ENCODE results near the gene MICU2.

Gene MICU2

DNA sequence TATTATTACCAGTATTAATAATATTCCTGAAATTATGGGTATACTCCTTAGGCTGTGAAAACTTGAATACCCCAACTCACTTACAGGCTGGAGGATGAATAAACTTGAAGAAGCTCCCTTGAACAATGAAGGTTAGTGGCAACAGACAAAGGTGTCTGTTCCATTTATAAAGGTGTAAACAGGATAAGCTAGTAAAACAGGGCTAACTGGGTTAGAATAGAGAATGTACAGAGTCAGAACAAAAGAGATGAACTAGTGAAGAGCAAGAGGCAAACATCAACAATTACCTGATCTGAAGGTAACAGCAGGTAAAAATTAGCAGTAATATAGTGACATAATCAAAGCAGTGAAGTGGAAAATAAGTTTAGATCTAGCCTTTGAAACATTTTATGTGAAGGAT lies 23.2 kb downstream of the MICU2 start:
- DNase-seq (ENCODE audit: low read depth, low spot score), result no peak
- no peaks in the 10 kb centered on the region for H3K4me1 ChIP-seq (ENCODE audit: insufficient read depth, insufficient read length)
- H3K27me3 ChIP-seq (ENCODE audit: insufficient read depth, insufficient read length), result no peaks in the 10 kb centered on the region
- H3K9me3 ChIP-seq (ENCODE audit: insufficient read depth, low read length), result peaks cover 34% of the 10 kb centered on the region
- H3K9ac ChIP-seq (ENCODE audit: insufficient read length, low read depth), result no peak overlapping the region
- no peak for TF ChIP-seq ZNF274 (IDR thresholded peaks at IDR 0.05; ENCODE audit: low read depth, low read length)
- no peak for TF ChIP-seq YY1 (IDR thresholded peaks at IDR 0.05; ENCODE audit: insufficient read depth, insufficient read length)
- no peak for TF ChIP-seq SUZ12 (IDR thresholded peaks at IDR 0.05; ENCODE audit: extremely low read depth, insufficient read depth, insufficient read length)
- no peak overlapping the region for H3K4me3 ChIP-seq (ENCODE audit: insufficient read length, low read depth)
- no peaks in the 10 kb centered on the region for H3K36me3 ChIP-seq (ENCODE audit: insufficient read depth, insufficient read length, low read length)

DNA sequence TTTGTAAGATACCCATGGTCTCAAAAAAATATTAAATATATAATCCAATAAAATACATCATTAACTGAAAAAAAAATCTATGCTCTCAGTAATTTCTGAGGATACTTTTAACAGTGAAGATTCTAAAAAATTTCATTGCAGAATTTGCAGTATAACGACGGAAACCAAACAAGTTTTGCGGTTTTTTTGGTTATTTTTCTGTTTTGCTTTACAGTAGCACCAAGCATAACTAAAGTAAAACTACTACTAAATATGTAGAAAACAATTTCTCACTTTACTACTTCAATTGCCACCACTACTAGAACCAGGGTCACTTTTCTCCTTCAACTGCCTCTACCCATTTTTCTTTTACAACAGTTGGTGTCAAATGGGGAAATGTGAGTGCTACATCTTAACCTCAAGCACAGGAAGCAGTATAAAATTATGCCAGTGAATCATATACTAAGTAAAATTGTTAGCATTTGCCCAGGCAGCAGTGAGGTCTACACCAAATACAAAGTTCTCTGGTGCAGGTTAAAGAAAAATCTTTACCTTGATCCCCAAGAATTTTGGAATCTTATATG lies 24.1 kb downstream of the MICU2 start:
- Histone ChIP-seq H3K36me3 (ENCODE audit: insufficient read depth, insufficient read length, low read length) (no peaks in the 10 kb centered on the region), H3K4me1 (ENCODE audit: insufficient read depth, insufficient read length) (no peaks in the 10 kb centered on the region), H3K27me3 (ENCODE audit: insufficient read depth, insufficient read length) (no peaks in the 10 kb centered on the region), H3K9ac (ENCODE audit: insufficient read length, low read depth) (no peak overlapping the region), H3K4me3 (ENCODE audit: insufficient read length, low read depth) (no peak overlapping the region), H3K9me3 (ENCODE audit: insufficient read depth, low read length) (peaks cover 29% of the 10 kb centered on the region)
- no peak for TF ChIP-seq SUZ12 (IDR thresholded peaks at IDR 0.05; ENCODE audit: extremely low read depth, insufficient read depth, insufficient read length)
- TF ChIP-seq YY1 (IDR thresholded peaks at IDR 0.05; ENCODE audit: insufficient read depth, insufficient read length), result no peak
- no peak for TF ChIP-seq ZNF274 (IDR thresholded peaks at IDR 0.05; ENCODE audit: low read depth, low read length)
- no peak for DNase-seq (ENCODE audit: low read depth, low spot score)

DNA sequence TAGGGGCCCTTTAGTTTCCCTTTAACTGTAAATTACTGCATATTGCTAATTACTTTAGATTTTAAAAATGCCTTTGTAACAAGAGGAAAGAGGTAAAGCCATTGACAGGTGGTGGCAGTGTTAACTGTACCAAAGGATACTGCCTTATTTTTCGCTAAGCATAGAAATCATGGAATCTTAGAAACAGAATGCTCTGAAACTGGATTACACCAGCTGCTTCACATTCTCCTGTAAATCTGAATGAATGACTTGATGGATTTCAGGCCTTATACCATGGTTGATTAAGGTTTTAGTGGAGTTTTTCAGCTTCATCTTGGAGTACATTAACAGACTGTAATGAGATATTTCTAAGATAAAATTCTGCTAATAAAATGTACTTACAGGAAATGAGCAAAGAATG lies 25.2 kb downstream of the MICU2 start:
- DNase-seq (ENCODE audit: low read depth, low spot score), result no peak
- Histone ChIP-seq H3K9ac (ENCODE audit: insufficient read length, low read depth) (no peak overlapping the region), H3K4me1 (ENCODE audit: insufficient read depth, insufficient read length) (no peaks in the 10 kb centered on the region), H3K27me3 (ENCODE audit: insufficient read depth, insufficient read length) (no peaks in the 10 kb centered on the region), H3K4me3 (ENCODE audit: insufficient read length, low read depth) (no peak overlapping the region), H3K36me3 (ENCODE audit: insufficient read depth, insufficient read length, low read length) (no peaks in the 10 kb centered on the region), H3K9me3 (ENCODE audit: insufficient read depth, low read length) (peaks cover 22% of the 10 kb centered on the region)
- TF ChIP-seq YY1 (IDR thresholded peaks at IDR 0.05; ENCODE audit: insufficient read depth, insufficient read length), result no peak
- no peak for TF ChIP-seq SUZ12 (IDR thresholded peaks at IDR 0.05; ENCODE audit: extremely low read depth, insufficient read depth, insufficient read length)
- no peak for TF ChIP-seq ZNF274 (IDR thresholded peaks at IDR 0.05; ENCODE audit: low read depth, low read length)

DNA sequence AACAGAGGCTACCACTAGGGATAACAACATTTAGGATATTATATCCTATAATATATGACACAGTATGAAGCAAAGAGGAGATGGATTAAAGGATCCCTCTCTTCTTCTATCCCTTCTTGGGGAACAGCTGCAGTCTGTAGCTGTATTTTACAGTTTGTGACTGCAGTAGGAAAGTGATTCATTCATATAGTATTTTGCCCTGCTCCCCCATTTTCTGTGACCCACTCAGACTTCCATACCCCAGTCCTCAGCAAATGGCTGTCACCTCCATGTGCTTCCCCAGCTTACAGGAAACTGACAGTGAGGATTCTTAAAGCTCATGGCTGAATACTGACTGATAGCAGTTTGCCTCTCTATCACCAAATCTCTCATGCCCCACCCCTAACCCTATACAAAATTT lies 27.5 kb downstream of the MICU2 start:
- no peak overlapping the region for H3K4me3 ChIP-seq (ENCODE audit: insufficient read length, low read depth)
- H3K9me3 ChIP-seq (ENCODE audit: insufficient read depth, low read length), result no peaks in the 10 kb centered on the region
- H3K4me1 ChIP-seq (ENCODE audit: insufficient read depth, insufficient read length), result no peaks in the 10 kb centered on the region
- no peaks in the 10 kb centered on the region for H3K36me3 ChIP-seq (ENCODE audit: insufficient read depth, insufficient read length, low read length)
- no peaks in the 10 kb centered on the region for H3K27me3 ChIP-seq (ENCODE audit: insufficient read depth, insufficient read length)
- no peak for DNase-seq (ENCODE audit: low read depth, low spot score)
- TF ChIP-seq SUZ12 (IDR thresholded peaks at IDR 0.05; ENCODE audit: extremely low read depth, insufficient read depth, insufficient read length) (no peak), ZNF274 (IDR thresholded peaks at IDR 0.05; ENCODE audit: low read depth, low read length) (no peak), YY1 (IDR thresholded peaks at IDR 0.05; ENCODE audit: insufficient read depth, insufficient read length) (no peak)
- H3K9ac ChIP-seq (ENCODE audit: insufficient read length, low read depth), result no peak overlapping the region

DNA sequence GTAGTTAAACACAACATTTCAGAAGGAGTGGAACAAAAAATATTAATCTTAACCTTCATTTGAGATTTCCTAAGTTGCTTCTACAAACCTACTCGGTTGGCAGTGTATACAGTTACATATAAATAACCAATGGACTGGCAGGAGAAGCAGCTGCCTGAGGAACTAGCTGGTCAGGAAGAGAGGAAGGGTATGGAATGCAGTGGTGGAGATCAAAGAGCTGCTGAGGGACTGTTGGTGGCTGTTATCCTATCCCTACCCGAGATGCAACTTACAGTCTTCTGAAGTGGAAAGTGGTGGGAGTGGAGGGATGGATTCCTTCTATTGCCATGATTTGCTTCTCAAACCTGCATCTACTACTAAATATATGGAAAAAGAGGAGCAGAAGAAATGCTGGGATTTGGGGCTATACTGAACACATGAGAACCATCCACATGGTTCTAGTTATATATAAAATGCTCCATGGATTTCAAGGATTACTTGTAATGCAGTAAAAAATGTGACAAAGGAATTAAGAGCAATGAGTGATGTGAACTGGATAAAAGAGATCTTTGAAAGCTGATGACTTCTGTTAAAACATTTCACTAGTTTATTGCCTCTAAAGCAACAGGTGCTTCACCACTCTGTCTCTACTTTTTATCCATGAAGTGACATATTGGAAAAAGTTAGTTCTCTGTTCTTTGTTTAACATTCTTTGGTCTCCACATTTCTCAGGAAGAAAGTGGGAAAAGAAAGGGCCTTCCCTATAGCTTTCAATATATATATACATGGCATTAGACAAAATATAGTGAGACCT lies 29.9 kb downstream of the MICU2 start:
- Histone ChIP-seq H3K9ac (ENCODE audit: insufficient read length, low read depth) (no peak overlapping the region), H3K27me3 (ENCODE audit: insufficient read depth, insufficient read length) (no peaks in the 10 kb centered on the region), H3K9me3 (ENCODE audit: insufficient read depth, low read length) (no peaks in the 10 kb centered on the region), H3K4me3 (ENCODE audit: insufficient read length, low read depth) (no peak overlapping the region), H3K36me3 (ENCODE audit: insufficient read depth, insufficient read length, low read length) (no peaks in the 10 kb centered on the region), H3K4me1 (ENCODE audit: insufficient read depth, insufficient read length) (no peaks in the 10 kb centered on the region)
- TF ChIP-seq ZNF274 (IDR thresholded peaks at IDR 0.05; ENCODE audit: low read depth, low read length), result no peak
- no peak for TF ChIP-seq YY1 (IDR thresholded peaks at IDR 0.05; ENCODE audit: insufficient read depth, insufficient read length)
- no peak for TF ChIP-seq SUZ12 (IDR thresholded peaks at IDR 0.05; ENCODE audit: extremely low read depth, insufficient read depth, insufficient read length)
- DNase-seq (ENCODE audit: low read depth, low spot score), result no peak

DNA sequence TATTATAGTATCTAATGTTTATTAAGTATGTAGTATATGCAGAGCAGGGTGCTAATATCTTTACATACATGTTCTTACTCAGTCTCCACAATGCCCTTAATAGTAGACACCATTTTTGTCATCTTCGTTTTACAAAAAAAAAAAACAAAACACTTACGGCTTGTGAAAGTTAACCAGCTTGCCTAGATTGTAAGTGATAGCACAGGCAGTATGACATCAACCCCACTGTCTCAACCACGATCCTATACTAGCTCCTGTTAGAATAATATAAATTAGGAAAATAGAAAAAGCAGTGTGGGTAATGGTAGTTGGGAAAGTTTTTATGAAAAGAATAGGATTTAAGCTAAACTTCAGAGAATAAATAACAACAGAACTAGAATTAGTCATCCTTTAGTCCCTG lies 34.3 kb downstream of the MICU2 start:
- Histone ChIP-seq H3K4me1 (ENCODE audit: insufficient read depth, insufficient read length) (no peaks in the 10 kb centered on the region), H3K9ac (ENCODE audit: insufficient read length, low read depth) (no peak overlapping the region), H3K27me3 (ENCODE audit: insufficient read depth, insufficient read length) (no peaks in the 10 kb centered on the region), H3K9me3 (ENCODE audit: insufficient read depth, low read length) (no peaks in the 10 kb centered on the region), H3K36me3 (ENCODE audit: insufficient read depth, insufficient read length, low read length) (peaks cover 9% of the 10 kb centered on the region), H3K4me3 (ENCODE audit: insufficient read length, low read depth) (no peak overlapping the region)
- TF ChIP-seq YY1 (IDR thresholded peaks at IDR 0.05; ENCODE audit: insufficient read depth, insufficient read length) (no peak), SUZ12 (IDR thresholded peaks at IDR 0.05; ENCODE audit: extremely low read depth, insufficient read depth, insufficient read length) (no peak), ZNF274 (IDR thresholded peaks at IDR 0.05; ENCODE audit: low read depth, low read length) (no peak)
- DNase-seq (ENCODE audit: low read depth, low spot score), result no peak

DNA sequence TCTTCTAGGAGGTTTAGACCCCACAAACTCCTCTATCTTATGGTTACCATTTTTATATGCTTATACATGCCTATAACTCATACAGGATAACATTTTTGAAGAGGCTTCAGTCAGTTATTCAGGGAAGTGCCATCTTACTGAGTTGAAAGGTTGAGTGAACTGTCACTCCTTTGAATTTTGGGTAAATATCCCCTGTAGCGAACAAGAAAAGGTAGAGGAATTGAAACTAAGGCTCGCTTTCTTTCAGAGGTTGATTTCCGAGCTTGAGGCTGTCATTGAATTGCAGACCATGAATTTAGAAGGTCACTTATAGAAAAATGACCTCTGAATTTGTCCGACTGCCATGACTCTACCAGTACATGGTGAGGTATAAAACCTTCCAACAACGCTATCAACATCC lies 35.1 kb downstream of the MICU2 start:
- Histone ChIP-seq H3K4me1 (ENCODE audit: insufficient read depth, insufficient read length) (no peaks in the 10 kb centered on the region), H3K27me3 (ENCODE audit: insufficient read depth, insufficient read length) (no peaks in the 10 kb centered on the region), H3K9ac (ENCODE audit: insufficient read length, low read depth) (no peak overlapping the region), H3K4me3 (ENCODE audit: insufficient read length, low read depth) (no peak overlapping the region), H3K36me3 (ENCODE audit: insufficient read depth, insufficient read length, low read length) (peaks cover 15% of the 10 kb centered on the region), H3K9me3 (ENCODE audit: insufficient read depth, low read length) (no peaks in the 10 kb centered on the region)
- no peak for DNase-seq (ENCODE audit: low read depth, low spot score)
- TF ChIP-seq SUZ12 (IDR thresholded peaks at IDR 0.05; ENCODE audit: extremely low read depth, insufficient read depth, insufficient read length), result no peak

All from NT2/D1 (cell line).